GM23338 (cell line): ENCODE measurements around the gene CDK5RAP1.

Source experiments
- CREB1 ChIP-seq: fragments of 250-450 bp; sonication (Bioruptor Pico); IDR thresholded peaks from 2 replicates; pipeline ENCODE4 v1.5.0; 2020; ENCODE audit warnings: low read depth, mild to moderate bottlenecking, moderate library complexity
- EZH2 ChIP-seq: fragments of 200-600 bp; sonication (generic); IDR thresholded peaks from one replicate; pipeline ENCODE4 v1.8.0; 2017; ENCODE audit warnings: antibody characterized with exemption, mild to moderate bottlenecking, low read depth; ENCODE audit not compliant: unreplicated experiment
- EZH2phosphoT487 ChIP-seq: fragments of 200-600 bp; sonication (generic); IDR thresholded peaks from one replicate; pipeline ENCODE4 v1.8.1; 2018; ENCODE audit warnings: antibody characterized with exemption; ENCODE audit not compliant: unreplicated experiment
- JUNB ChIP-seq: IDR thresholded peaks from one replicate; pipeline ENCODE4 v1.6.1; 2016; ENCODE audit warnings: antibody characterized with exemption; ENCODE audit not compliant: unreplicated experiment
- POLR2AphosphoS5 ChIP-seq: IDR thresholded peaks from 2 replicates; pipeline ENCODE4 v1.6.1; 2016; ENCODE audit warnings: antibody characterized with exemption, low read depth
- TF ChIP-seq, protein P1 (sequence below), 2 experiments: fragments of 200-600 bp in 1 of 2; sonication (generic) in 1 of 2; conservative IDR thresholded peaks; 2 replicates each; pipeline versions ENCODE4 v1.5.1 to v1.6.1; 2016 to 2017; ENCODE audit warnings: antibody characterized with exemption in 2 of 2, low read depth in 2 of 2, mild to moderate bottlenecking in 2 of 2, moderate library complexity in 1 of 2
- TF ChIP-seq, protein P2 (sequence below): IDR thresholded peaks from one replicate; pipeline ENCODE4 v1.6.1; 2018; ENCODE audit warnings: antibody characterized with exemption; ENCODE audit not compliant: unreplicated experiment

DNA sequence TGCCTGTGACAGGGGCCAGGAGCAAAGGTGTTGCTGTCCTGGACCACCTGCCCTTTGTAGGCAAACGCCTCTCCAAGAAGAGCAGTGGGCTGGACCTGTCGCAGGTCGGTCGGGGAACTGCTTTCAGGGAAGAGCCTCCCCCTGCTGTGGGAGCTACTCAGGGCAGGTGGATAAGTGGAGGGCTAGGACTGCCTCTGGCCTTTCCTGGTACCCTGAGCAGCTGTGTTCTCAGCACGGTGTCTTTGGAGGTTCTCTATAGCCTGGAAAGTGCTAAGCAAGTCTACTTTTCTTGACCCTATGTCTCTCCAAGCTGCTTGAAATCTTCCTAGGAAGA is 83.3 kb downstream of the CDK5RAP1 start:
- TF ChIP-seq, protein P1, sequence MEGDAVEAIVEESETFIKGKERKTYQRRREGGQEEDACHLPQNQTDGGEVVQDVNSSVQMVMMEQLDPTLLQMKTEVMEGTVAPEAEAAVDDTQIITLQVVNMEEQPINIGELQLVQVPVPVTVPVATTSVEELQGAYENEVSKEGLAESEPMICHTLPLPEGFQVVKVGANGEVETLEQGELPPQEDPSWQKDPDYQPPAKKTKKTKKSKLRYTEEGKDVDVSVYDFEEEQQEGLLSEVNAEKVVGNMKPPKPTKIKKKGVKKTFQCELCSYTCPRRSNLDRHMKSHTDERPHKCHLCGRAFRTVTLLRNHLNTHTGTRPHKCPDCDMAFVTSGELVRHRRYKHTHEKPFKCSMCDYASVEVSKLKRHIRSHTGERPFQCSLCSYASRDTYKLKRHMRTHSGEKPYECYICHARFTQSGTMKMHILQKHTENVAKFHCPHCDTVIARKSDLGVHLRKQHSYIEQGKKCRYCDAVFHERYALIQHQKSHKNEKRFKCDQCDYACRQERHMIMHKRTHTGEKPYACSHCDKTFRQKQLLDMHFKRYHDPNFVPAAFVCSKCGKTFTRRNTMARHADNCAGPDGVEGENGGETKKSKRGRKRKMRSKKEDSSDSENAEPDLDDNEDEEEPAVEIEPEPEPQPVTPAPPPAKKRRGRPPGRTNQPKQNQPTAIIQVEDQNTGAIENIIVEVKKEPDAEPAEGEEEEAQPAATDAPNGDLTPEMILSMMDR (conservative IDR thresholded peaks at IDR 0.05; ENCODE audit: low read depth in 2 of 2) = no peak
- TF ChIP-seq POLR2AphosphoS5 (no peak), JUNB (no peak), EZH2 (no peak), EZH2phosphoT487 (no peak), CREB1 (CRISPR knock-in tag) (no peak)
- TF ChIP-seq, protein P2, sequence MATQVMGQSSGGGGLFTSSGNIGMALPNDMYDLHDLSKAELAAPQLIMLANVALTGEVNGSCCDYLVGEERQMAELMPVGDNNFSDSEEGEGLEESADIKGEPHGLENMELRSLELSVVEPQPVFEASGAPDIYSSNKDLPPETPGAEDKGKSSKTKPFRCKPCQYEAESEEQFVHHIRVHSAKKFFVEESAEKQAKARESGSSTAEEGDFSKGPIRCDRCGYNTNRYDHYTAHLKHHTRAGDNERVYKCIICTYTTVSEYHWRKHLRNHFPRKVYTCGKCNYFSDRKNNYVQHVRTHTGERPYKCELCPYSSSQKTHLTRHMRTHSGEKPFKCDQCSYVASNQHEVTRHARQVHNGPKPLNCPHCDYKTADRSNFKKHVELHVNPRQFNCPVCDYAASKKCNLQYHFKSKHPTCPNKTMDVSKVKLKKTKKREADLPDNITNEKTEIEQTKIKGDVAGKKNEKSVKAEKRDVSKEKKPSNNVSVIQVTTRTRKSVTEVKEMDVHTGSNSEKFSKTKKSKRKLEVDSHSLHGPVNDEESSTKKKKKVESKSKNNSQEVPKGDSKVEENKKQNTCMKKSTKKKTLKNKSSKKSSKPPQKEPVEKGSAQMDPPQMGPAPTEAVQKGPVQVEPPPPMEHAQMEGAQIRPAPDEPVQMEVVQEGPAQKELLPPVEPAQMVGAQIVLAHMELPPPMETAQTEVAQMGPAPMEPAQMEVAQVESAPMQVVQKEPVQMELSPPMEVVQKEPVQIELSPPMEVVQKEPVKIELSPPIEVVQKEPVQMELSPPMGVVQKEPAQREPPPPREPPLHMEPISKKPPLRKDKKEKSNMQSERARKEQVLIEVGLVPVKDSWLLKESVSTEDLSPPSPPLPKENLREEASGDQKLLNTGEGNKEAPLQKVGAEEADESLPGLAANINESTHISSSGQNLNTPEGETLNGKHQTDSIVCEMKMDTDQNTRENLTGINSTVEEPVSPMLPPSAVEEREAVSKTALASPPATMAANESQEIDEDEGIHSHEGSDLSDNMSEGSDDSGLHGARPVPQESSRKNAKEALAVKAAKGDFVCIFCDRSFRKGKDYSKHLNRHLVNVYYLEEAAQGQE = no peak
